HG02610 (cell line): Measurements from ENCODE around the gene PI4KA.
"Not testable (repeated sequence)": the region's sequence is repeated elsewhere in the genome, so short reads cannot be mapped to it uniquely, and the experiment has no call there.

Experiments used
- ATAC-seq: cut with Tn5 transposase; IDR thresholded peaks from one replicate; pipeline ENCODE4 v1.9.1; 2021; ENCODE audit warnings: mild to moderate bottlenecking, moderate library complexity; ENCODE audit not compliant: unreplicated experiment

The PI4KA gene

GRCh38 chr22:20732431-20732830 lies 126.2 kb downstream of the PI4KA start:
- ATAC-seq, result not testable (repeated sequence)

- ATAC-seq, result no peak
Measured at GRCh38 chr22:20729194-20729593, 129.4 kb downstream of the PI4KA start.

GRCh38 chr22:20728523-20729190 lies 130.0 kb downstream of the PI4KA start:
- no peak for ATAC-seq

DNA sequence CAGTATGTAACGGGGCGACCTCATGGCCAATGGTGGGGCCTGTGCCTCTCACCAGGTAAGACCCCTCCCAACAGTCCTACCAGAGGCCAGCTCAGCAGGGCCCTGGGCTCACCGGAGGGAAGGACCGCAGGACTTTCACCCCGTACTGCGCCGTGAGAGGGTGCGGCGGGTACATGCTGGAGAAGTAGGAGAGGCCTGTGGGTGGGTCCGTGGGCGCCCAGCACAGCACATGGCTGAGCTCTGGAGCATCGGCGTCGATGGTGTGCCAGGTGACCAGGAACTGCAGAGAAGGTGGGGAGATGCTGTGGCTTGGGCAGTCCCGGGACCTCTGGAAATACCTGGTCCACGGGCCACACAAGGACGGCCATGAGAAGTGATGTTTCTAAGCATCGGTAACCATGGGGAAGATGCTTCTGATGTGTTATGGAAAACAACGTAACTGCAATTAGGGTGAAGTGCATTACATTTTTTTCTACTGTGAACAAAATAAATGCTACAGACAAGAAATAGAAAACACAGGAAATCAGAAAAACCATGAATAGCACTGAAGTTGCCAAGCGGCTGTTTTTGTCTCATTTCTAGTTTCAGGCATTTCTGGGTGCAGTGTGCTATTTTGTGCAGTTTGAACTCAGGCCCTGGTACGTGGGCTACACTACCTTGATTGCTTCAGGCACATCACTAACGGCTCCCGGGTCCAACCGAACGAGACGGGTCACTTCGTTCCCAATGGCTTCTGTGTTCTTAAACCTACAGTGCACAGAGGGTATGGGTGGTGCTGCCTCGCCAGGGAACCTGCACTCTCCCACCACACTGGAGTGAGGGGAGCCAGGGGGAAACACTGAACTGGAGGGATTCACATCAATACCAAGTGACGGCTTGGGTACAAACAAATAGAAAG lies 131.2 kb downstream of the PI4KA start:
- no peak for ATAC-seq

- no peak for ATAC-seq
Measured at GRCh38 chr22:20725987-20726558, 132.5 kb downstream of the PI4KA start.

DNA sequence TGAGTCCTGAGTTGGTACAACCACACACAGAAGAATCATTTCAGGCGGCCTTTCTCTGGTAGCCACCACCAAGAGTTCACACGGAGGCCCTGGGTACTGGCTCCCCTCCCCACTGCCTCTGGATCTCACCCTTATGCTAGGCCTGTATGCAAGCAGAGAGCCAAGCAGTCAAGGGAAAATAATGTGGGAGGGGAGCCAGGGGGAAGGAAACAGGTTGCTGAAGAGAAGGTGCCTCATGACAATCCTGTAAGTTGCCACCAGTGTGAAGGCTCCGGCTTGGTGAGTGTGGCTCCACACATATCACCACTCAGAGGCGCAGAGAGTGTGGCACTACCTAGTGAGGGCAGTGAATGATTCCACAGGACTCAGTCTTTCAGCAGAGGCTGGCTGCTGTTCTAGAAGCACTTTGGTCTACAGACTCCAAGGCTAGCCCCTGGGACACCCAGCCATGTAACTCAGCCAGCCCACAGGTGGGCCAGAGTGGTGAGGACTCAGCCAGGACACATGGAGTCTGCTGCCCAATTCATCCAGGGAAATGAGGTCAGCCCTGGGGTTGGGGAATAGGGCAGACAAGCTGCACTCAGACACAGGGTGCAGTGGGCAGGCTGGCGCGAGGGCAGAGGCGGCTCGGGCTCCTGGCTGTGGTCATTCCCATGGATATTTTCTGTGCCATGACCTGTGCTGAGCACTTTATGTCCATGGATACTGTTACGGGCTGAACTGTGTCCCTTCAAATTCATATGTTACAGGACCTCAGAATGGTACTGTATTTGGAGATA lies 133.7 kb downstream of the PI4KA start:
- ATAC-seq, result no peak

GRCh38 chr22:20721409-20722218 lies 137.0 kb downstream of the PI4KA start:
- no peak for ATAC-seq

DNA sequence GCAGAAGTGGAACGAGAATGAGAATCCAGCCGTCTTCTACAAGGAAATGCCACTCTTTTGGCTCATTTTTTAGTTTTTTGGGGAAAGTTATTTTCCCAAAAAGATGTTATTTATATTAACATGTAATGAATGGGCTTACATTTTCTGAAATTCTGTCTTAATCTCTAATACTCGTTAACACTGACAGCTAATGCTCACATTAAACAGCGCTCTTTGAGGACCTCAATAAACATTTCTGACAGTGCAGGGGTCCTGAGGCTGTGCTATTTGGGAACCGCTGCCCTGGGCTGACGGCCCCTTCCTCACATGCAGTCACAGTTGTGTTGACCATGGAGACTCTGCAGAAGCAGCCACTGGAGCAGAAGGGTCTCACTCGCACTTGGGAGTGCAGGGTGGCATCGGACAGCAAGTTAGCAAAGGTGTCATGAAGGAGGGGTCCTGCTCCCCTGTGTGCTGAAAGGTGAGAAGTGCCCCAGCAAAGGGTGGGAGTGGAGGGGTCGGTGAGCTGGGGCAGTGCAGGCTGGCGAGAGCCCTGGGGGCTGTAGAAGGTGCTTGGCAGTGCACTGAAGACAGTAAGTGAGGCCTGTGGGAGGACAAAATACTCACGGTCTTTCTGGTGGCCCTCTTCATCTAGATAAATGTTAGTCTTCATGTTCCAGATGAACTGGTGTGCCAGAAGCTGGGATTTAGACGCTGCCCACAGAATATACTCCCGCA lies 137.8 kb downstream of the PI4KA start:
- ATAC-seq, result no peak

GRCh38 chr22:20718727-20719126 lies 139.9 kb downstream of the PI4KA start:
- not testable (repeated sequence) for ATAC-seq

GRCh38 chr22:20717981-20718380 lies 140.6 kb downstream of the PI4KA start:
- ATAC-seq, result not testable (repeated sequence)

GRCh38 chr22:20717213-20717866 lies 141.3 kb downstream of the PI4KA start:
- not testable (repeated sequence) for ATAC-seq

- ATAC-seq, result not testable (repeated sequence)
Measured at GRCh38 chr22:20713116-20713515, 145.5 kb downstream of the PI4KA start.

GRCh38 chr22:20709966-20710365 lies 148.6 kb downstream of the PI4KA start:
- not testable (repeated sequence) for ATAC-seq

DNA sequence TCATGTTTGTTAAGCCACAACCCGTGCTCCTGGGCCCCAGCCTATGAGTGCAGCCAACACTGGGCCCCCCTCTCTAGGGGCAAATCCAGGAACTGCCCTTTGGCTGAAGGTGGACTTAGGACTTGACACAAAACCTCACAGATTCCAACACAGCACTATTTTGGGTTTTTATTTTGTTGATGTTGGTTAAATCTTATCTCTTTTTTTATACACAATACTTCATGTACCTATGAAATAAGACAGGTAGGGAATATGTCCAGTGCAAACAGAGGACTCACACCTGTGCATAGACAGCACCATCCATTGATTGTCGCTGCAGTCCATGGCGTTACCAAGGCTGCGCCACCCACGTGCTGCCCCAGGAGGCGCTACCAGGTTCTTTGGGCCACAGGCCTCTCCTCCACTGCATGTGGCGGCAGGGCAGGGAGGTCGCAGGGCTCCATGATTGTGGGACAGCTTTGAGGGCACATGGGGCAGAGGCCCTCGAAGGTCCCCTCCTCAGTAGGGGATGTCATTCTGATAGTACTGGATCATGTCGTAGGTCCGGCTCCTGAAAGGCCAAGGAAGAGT lies 151.0 kb downstream of the PI4KA start:
- not testable (repeated sequence) for ATAC-seq

GRCh38 chr22:20703816-20704609 lies 154.6 kb downstream of the PI4KA start:
- not testable (repeated sequence) for ATAC-seq

DNA sequence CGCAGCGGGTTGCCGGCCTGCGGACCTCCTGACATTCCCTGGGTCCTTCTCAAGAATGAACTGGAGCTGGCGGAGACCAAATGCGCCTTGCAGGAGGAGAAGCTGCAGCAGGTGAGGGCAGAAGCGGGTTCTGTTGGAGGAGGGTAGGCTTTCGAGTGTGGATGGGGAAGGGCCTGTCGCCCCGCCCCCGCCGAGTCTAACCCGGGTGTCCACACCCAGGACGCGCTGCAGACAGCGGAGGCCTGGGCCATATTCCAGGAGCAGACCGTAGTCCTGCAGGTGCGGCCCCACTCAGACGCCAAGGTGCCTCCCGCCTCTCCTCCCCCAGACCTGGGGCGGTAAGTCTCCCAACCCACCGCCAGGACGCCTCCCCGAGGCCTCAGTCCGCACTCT lies 155.2 kb downstream of the PI4KA start:
- ATAC-seq, result peak; percentile 15

DNA sequence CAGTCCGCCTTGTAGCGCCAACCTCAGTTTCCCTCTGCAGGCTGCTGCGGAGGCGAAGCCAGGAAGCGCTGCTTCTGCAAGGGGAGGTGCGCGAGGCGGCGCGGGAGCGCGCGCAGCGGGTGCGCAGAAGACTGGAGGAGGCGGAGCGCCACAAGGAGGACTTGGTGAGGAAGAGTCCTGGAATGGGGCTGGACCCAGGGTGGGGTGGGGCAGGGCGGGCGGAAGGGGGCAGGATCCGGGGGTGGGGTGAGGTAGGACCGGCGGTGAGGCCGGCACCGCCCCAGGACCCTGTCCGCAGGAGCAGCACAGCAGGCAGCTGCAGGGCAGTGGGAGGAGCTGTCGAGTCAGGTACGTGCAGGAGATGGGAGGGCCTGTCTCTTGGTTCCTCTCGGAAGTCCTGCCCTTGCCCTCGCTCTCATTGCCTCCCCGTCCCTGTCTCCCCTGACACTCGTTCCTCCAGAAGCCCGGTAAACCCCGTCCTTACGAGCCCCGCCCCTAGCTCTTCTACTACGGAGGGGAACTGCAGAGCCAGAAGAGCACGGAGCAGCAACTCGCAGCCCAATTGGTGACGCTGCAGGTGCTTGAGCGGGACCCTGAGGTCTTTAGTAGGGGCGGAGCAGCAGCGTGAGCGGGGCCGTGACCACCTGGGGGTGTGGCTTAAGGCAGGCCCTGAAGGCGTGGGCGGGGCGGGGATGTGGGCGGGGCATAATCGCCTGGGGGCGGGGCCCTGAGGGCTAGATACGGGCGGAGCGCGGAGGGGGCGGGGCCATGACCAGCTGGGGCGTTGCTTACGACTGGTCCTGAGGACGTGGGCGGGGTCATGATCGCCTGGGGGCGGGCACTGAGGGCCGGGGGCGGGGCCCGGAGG lies 155.8 kb downstream of the PI4KA start:
- ATAC-seq, result peak; percentile 74
